Omental fat pad (tissue), 4 donors: ENCODE data around the gene ATXN7L3. TPM values are rescaled to one million over a fixed set of nuclear protein-coding genes. Genes with fewer than 3 reads are reported as not detected.

Experiments
- ATAC-seq: fragments of 150-250 bp; one replicate; pipeline ENCODE4 v1.9.1; 2016; ENCODE audit warnings: mild to moderate bottlenecking, moderate library complexity; ENCODE audit not compliant: low FRiP score
- DNase-seq: peaks from one replicate; pipeline ENCODE4 v3.0.0-alpha.2; 2019; ENCODE audit warnings: low spot score
- CTCF ChIP-seq, 3 donors: fragments of 450-650 bp; IDR thresholded peaks; one replicate each; pipeline ENCODE4 v1.5.1; 2016 to 2017; ENCODE audit warnings: antibody characterized with exemption in 3 of 3, mild to moderate bottlenecking in 3 of 3, moderate library complexity in 2 of 3
- total RNA-seq, 4 donors: library from RNA; depleted of rRNA; stranded (reverse); fragments of >200 nt; gene quantifications; one replicate each; pipeline ENCODE4 v1.1.0, GENCODE V29; 2016

ATXN7L3 gene
- total RNA-seq, 4 donors from 2014 or later = 37.8 to 55.2 (median 45.0) TPM

- TF ChIP-seq CTCF (IDR thresholded peaks at IDR 0.05) = no peak
- ATAC-seq (no peak), DNase-seq (no peak)
Observed at GRCh38 chr17:44170499-44171201, 29.0 kb downstream of the ATXN7L3 start, which contains the start of gene ASB16. Gene ASB16 (plus strand): TSS chr17:44170704. CDS start chr17:44170790, 86 bp downstream.

- TF ChIP-seq CTCF (IDR thresholded peaks at IDR 0.05) = no peak
- ATAC-seq (no peak), DNase-seq (no peak)
Observed at GRCh38 chr17:44170135-44170498, 29.6 kb downstream of the ATXN7L3 start.

DNA sequence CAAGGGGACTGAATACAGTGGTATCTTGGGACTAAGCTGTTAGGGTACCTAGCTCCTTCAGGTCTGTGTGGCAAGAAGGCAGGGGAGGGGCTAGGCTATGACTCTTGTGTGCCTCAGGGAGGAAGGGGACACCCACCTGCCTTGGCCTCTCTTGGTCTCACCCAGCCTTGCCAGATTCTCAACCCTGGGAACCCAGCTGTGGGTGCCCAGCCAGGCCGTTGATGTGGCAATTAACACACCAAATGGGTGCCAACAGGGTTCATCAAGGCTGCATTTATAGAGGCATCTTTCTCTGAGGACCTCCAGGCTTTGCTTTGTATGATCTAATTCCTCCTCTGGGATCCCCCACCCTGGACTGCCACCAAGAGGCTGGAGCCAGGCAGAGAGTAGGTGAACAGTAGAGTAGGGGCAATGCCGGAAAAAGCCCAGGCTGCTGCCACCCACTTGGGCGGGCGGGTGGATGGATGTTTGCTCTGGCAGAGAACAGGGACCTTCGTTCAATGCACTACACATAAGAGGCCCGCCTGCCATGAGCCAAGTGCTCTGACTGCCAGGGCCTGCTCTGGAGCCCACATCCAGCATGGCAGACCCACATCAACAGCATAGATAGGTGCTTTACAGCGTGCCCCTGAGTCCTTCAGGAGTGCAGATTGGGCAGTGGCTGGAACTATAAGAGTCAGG lies 32.4 kb downstream of the ATXN7L3 start:
- no peak for TF ChIP-seq CTCF (IDR thresholded peaks at IDR 0.05)
- no peak for ATAC-seq
- no peak for DNase-seq

GRCh38 chr17:44164476-44164875 lies 35.2 kb downstream of the ATXN7L3 start:
- DNase-seq (no peak), ATAC-seq (no peak)
- TF ChIP-seq CTCF (IDR thresholded peaks at IDR 0.05) = no peak

DNA sequence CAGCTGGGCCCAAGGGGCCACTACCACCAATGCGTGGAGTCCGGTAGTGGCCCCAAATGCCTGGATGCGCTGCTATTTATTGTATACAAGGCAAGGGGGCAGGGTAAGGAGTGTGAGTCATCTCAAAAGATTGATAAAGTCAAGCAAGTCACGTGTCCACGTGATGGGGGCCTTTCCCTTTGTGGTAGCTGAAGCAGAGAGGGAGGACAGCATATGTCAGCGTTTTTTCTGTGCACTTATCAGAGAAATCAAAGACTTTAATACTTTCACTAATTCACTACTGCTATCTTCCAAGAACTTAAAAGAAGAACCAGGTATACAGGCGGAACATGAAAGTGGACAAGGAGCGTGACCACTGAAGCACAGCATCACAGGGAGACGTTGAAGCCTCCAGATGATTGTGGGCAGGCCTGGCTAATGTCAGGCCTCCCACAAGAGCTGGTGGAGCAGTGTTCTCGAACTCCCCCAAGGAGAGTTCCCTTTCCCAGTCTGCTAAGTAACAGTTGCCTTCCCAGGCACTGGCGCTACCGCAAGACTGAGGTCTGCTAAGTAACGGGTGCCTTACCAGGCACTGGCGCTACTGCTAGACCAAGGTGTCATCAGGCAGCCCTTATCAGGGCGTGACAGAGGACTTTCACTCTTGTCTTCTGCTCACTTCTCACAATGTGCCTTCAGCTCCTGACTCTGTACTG lies 40.0 kb downstream of the ATXN7L3 start:
- DNase-seq (no peak), ATAC-seq (no peak)
- TF ChIP-seq CTCF (IDR thresholded peaks at IDR 0.05) = no peak

- ATAC-seq = no peak
- no peak for TF ChIP-seq CTCF (IDR thresholded peaks at IDR 0.05)
Observed at GRCh38 chr17:44155488-44155887, 44.2 kb downstream of the ATXN7L3 start.

More at GRCh38 chr17:44155488-44155887, 44.2 kb downstream of the ATXN7L3 start:
- no peak for DNase-seq
